Measurements from ENCODE around the gene MRPL53. TPM values are rescaled to one million over a fixed set of nuclear protein-coding genes. Genes with fewer than 3 reads are reported as not detected.

The MRPL53 gene
- polyA plus RNA-seq (2013, experiment 1 of 2), result 124 TPM
- 133 TPM for polyA plus RNA-seq (2013, experiment 2 of 2)

DNA sequence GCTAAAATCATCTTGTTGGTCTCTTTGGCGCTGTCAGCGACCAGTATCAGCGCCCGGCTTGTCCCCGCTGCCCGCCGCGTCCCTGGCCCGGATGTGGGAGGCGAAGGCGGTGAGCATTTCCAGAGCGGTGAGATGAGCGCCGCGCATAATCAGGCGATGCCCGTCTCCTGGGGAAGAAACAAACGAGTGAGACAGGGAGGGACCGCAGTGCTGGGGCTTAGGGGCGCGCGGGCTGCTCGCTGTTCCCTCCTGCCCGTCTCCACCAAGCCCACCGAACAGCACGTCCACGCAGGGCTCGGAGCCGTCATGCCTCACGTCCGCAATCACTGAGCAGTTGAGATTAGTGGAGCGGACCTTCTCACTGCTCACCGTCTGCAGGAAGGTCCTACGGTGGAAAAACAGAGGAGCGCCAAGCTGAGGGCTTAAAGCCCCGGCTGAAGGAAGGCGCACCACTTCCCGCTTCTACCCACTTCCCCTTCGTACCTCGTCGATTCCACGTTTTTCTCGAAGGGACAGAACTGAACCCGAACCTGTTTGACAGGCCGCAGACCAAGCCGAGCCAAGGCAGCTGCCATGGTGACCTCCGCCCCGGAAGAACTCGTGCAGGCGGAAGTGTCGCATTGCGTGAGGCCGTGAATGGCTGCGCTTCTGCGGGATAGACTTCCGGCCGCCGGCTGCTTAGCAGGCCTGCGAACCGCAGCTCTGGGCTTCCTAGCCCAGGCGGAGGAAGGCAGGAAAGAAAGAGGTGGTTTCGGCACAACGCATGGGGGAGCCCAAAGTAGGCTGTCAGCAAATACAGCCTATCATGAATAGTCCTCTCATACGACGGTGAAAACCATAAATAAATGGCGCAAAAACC lies at the start of gene MRPL53:
Gene MRPL53, minus strand, starts transcription at position 595 of the 859 bp plus-strand sequence. Its CDS starts 20 bp downstream, at position 575.
- peak within 1 kb of the TSS; percentile 98 for H4K8ac ChIP-seq (ENCODE audit: low read length)
- DNase-seq, result peak; percentile 96
- no peaks in the 10 kb centered on the region for H3K27me3 ChIP-seq (ENCODE audit: control insufficient read depth in 1 of 2, insufficient read depth in 1 of 2, low read length in 2 of 2)
- H3K79me1 ChIP-seq (replicated peaks; ENCODE audit: low read length, poor library complexity, severe bottlenecking), result peaks cover 6% of the 10 kb centered on the region
- H3K27ac ChIP-seq (ENCODE audit: low read length, poor library complexity, severe bottlenecking), result peak within 1 kb of the TSS; percentile 95
- no peaks in the 10 kb centered on the region for H3K9me3 ChIP-seq (ENCODE audit: control insufficient read depth, low read length)
- no peak within 1 kb of the TSS for H2BK5ac ChIP-seq (ENCODE audit: low read depth, low read length, poor library complexity, severe bottlenecking)
- WGBS, result under 1% methylated on average over 66 of the region's 66 CpGs
- peak within 1 kb of the TSS in 1 of 2 experiments; percentile 100 for H3K14ac ChIP-seq (ENCODE audit: low read length in 2 of 2)
- H2AFZ ChIP-seq (ENCODE audit: low read depth, low read length), result peak within 1 kb of the TSS; percentile 94
- H3K4me3 ChIP-seq (ENCODE audit: insufficient read depth in 1 of 2, low read depth in 1 of 2, low read length in 2 of 2), result peak within 1 kb of the TSS; percentile 79 to 89
- H2BK15ac ChIP-seq (ENCODE audit: low read depth, poor library complexity, severe bottlenecking), result no peak within 1 kb of the TSS
- peaks cover 23 to 29% of the 10 kb centered on the region in 2 experiments for H3K36me3 ChIP-seq (ENCODE audit: control insufficient read depth in 1 of 2, insufficient read depth in 2 of 2, low read depth in 1 of 2, low read length in 2 of 2)
- peaks cover 11% of the 10 kb centered on the region for H3K4me1 ChIP-seq (ENCODE audit: control insufficient read depth, insufficient read depth, low read depth, low read length)
- peak within 1 kb of the TSS; percentile 98 to 100 for H3K18ac ChIP-seq (ENCODE audit: low read depth in 1 of 2, low read length in 2 of 2)
- H4K91ac ChIP-seq (ENCODE audit: low read length), result peak within 1 kb of the TSS; percentile 88
- peak within 1 kb of the TSS in 1 of 2 experiments; percentile 33 for H2BK12ac ChIP-seq (ENCODE audit: low read length in 2 of 2)
- no peak within 1 kb of the TSS for H2BK120ac ChIP-seq (ENCODE audit: low read depth, low read length)
- H3K4me2 ChIP-seq (ENCODE audit: low read length, poor library complexity, severe bottlenecking), result peak within 1 kb of the TSS; percentile 89
- H2AK5ac ChIP-seq (ENCODE audit: low read length, severe bottlenecking), result peak within 1 kb of the TSS; percentile 78
- peak within 1 kb of the TSS; percentile 73 to 99 for H3K4ac ChIP-seq (ENCODE audit: low read depth in 1 of 2, low read length in 2 of 2)
- peak within 1 kb of the TSS; percentile 86 for H3K9ac ChIP-seq (ENCODE audit: low read length)
- H3K23ac ChIP-seq (ENCODE audit: low read length in 2 of 2), result peak within 1 kb of the TSS in 1 of 2 experiments; percentile 100

DNA sequence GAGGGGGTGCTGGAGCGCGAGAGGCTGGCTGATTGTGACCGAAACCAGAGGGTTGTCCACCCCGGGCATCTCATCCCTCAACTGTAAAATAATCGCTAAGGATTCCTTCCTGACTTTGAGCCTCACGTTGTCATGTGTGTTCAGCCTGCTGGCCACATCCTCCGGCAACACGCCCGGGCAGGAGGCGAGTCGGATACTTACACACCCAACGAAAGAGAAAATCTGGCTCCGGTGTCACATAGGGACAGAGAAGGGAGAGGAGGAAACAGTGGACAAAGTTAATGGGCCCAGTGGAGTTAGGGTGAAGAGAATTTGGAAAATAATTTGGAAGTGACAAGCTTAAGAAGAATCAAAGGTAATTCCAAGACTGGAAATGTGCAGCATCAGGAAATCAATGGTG lies 44.2 kb upstream of the MRPL53 start:
- Histone ChIP-seq H2AK5ac (ENCODE audit: low read length, severe bottlenecking) (no peak overlapping the region), H3K4me3 (ENCODE audit: insufficient read depth in 1 of 2, low read depth in 1 of 2, low read length in 2 of 2) (no peak overlapping the region), H3K27me3 (ENCODE audit: control insufficient read depth in 1 of 2, insufficient read depth in 1 of 2, low read length in 2 of 2) (peaks cover 92 to 97% of the 10 kb centered on the region in 2 experiments), H3K4me1 (ENCODE audit: control insufficient read depth, insufficient read depth, low read depth, low read length) (peaks cover 18% of the 10 kb centered on the region), H2AFZ (ENCODE audit: low read depth, low read length) (no peak overlapping the region), H2BK15ac (ENCODE audit: low read depth, poor library complexity, severe bottlenecking) (no peak overlapping the region), H3K4me2 (ENCODE audit: low read length, poor library complexity, severe bottlenecking) (no peak overlapping the region), H3K79me1 (replicated peaks; ENCODE audit: low read length, poor library complexity, severe bottlenecking) (no peaks in the 10 kb centered on the region), H2BK120ac (ENCODE audit: low read depth, low read length) (no peak overlapping the region), H3K36me3 (ENCODE audit: control insufficient read depth in 1 of 2, insufficient read depth in 2 of 2, low read depth in 1 of 2, low read length in 2 of 2) (peaks cover 0 to 3% of the 10 kb centered on the region in 2 experiments), H3K18ac (ENCODE audit: low read depth in 1 of 2, low read length in 2 of 2) (no peak overlapping the region), H4K8ac (ENCODE audit: low read length) (no peak overlapping the region), H3K9ac (ENCODE audit: low read length) (no peak overlapping the region), H3K23ac (ENCODE audit: low read length in 2 of 2) (no peak overlapping the region), H2BK5ac (ENCODE audit: low read depth, low read length, poor library complexity, severe bottlenecking) (no peak overlapping the region), H3K4ac (ENCODE audit: low read depth in 1 of 2, low read length in 2 of 2) (no peak overlapping the region), H4K91ac (ENCODE audit: low read length) (no peak overlapping the region), H3K14ac (ENCODE audit: low read length in 2 of 2) (no peak overlapping the region), H3K27ac (ENCODE audit: low read length, poor library complexity, severe bottlenecking) (no peak overlapping the region), H3K9me3 (ENCODE audit: control insufficient read depth, low read length) (no peaks in the 10 kb centered on the region), H2BK12ac (ENCODE audit: low read length in 2 of 2) (no peak overlapping the region)
- 80% methylated on average over 12 of the region's 13 CpGs for WGBS
- DNase-seq, result no peak

DNA sequence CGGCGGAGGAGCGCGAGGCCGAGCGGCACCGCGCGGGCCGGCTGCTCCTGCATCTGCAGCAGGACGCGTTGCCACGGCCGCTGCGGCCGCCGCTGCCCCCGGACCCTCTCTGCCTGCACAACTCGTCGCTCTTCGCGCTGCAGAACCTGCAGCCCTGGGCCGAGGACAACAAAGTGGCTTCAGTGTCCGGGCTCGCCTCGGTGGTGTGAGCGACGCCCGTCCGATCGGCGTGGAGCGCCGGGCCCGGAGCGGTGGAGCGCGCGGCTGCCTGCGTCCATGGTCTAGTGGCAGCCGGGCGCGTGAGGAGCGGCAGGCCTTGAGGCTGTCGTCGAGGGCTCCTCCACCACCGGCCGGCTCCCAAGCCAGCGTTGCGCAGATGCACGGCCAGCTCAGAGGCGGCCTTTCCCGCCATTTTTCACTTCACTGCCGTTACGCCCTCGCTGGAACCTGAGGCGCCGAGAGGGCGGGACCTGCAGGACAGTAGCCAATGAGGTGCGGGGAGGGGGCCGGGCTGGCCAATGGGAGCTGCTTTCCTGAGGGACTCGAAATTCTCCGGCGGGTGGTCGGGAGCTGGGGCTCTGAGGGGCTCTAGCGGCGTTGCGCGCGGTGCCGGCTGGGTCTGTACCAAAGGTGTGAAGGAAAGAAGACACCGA lies 43.6 kb upstream of the MRPL53 start:
- Histone ChIP-seq H2BK15ac (ENCODE audit: low read depth, poor library complexity, severe bottlenecking) (no peak overlapping the region), H3K27ac (ENCODE audit: low read length, poor library complexity, severe bottlenecking) (no peak overlapping the region), H3K79me1 (replicated peaks; ENCODE audit: low read length, poor library complexity, severe bottlenecking) (no peaks in the 10 kb centered on the region), H2BK5ac (ENCODE audit: low read depth, low read length, poor library complexity, severe bottlenecking) (no peak overlapping the region), H3K9me3 (ENCODE audit: control insufficient read depth, low read length) (no peaks in the 10 kb centered on the region), H3K9ac (ENCODE audit: low read length) (no peak overlapping the region), H3K4me3 (ENCODE audit: insufficient read depth in 1 of 2, low read depth in 1 of 2, low read length in 2 of 2) (no peak overlapping the region), H3K18ac (ENCODE audit: low read depth in 1 of 2, low read length in 2 of 2) (peak overlapping the region in 1 of 2 experiments; percentile 42), H2AK5ac (ENCODE audit: low read length, severe bottlenecking) (no peak overlapping the region), H3K23ac (ENCODE audit: low read length in 2 of 2) (peak overlapping the region in 1 of 2 experiments; percentile 80), H3K36me3 (ENCODE audit: control insufficient read depth in 1 of 2, insufficient read depth in 2 of 2, low read depth in 1 of 2, low read length in 2 of 2) (peaks cover 0 to 3% of the 10 kb centered on the region in 2 experiments), H4K91ac (ENCODE audit: low read length) (no peak overlapping the region), H2BK12ac (ENCODE audit: low read length in 2 of 2) (no peak overlapping the region), H3K4ac (ENCODE audit: low read depth in 1 of 2, low read length in 2 of 2) (no peak overlapping the region), H3K14ac (ENCODE audit: low read length in 2 of 2) (no peak overlapping the region), H3K27me3 (ENCODE audit: control insufficient read depth in 1 of 2, insufficient read depth in 1 of 2, low read length in 2 of 2) (peaks cover 96 to 97% of the 10 kb centered on the region in 2 experiments), H4K8ac (ENCODE audit: low read length) (no peak overlapping the region), H3K4me2 (ENCODE audit: low read length, poor library complexity, severe bottlenecking) (no peak overlapping the region), H2AFZ (ENCODE audit: low read depth, low read length) (peak overlapping the region; percentile 76), H3K4me1 (ENCODE audit: control insufficient read depth, insufficient read depth, low read depth, low read length) (peaks cover 18% of the 10 kb centered on the region), H2BK120ac (ENCODE audit: low read depth, low read length) (no peak overlapping the region)
- 15% methylated on average over 57 of the region's 72 CpGs for WGBS
- no peak for DNase-seq
